Neural cell (in vitro differentiated cells): Measurements from ENCODE around the gene ALAS1. TPM values are rescaled to one million over a fixed set of nuclear protein-coding genes. Genes with fewer than 3 reads are reported as not detected.

Experiments
- H2AFZ ChIP-seq: fragments of 200-600, 300-800 bp; sonication (generic), shearing (Covaris generic); 2 replicates; pipeline ENCODE4 v1.6.0; 2014; ENCODE audit warnings: low read depth, mild to moderate bottlenecking, antibody characterized with exemption, low read length, moderate library complexity
- H3F3A ChIP-seq: fragments of 200-600 bp; shearing (Covaris generic); 2 replicates; pipeline ENCODE4 v1.6.1; 2016; ENCODE audit warnings: mild to moderate bottlenecking, moderate library complexity, mixed read lengths, antibody characterized with exemption, low read length; ENCODE audit not compliant: insufficient read depth, poor library complexity, severe bottlenecking
- H3K27ac ChIP-seq: fragments of 200-600, 300-800 bp; sonication (generic), shearing (Covaris generic); 2 replicates; pipeline ENCODE4 v1.5.1; 2014; ENCODE audit warnings: mild to moderate bottlenecking, low read length, moderate library complexity
- H3K27me3 ChIP-seq: fragments of 300-800, 200-600 bp; sonication (generic), shearing (Covaris generic); 2 replicates; pipeline ENCODE4 v1.6.0; 2014; ENCODE audit warnings: mild to moderate bottlenecking, low read depth, low read length, moderate library complexity; ENCODE audit not compliant: insufficient read depth
- H3K36me3 ChIP-seq: fragments of 300-800, 200-600 bp; sonication (generic), shearing (Covaris generic); 2 replicates; pipeline ENCODE4 v1.5.1; 2014; ENCODE audit warnings: mild to moderate bottlenecking, antibody characterized with exemption, low read length, moderate library complexity; ENCODE audit not compliant: insufficient read depth
- H3K4me2 ChIP-seq: fragments of 300-800, 200-600 bp; sonication (generic), shearing (Covaris generic); 2 replicates; pipeline ENCODE4 v1.6.0; 2014; ENCODE audit warnings: mild to moderate bottlenecking, low read length
- H3K4me3 ChIP-seq: fragments of 300-800, 200-600 bp; sonication (generic), shearing (Covaris generic); 2 replicates; pipeline ENCODE4 v1.5.1; 2014; ENCODE audit warnings: mild to moderate bottlenecking, low read length, moderate library complexity
- H3K79me2 ChIP-seq: fragments of 200-600 bp; shearing (Covaris generic); replicated peaks from 2 replicates; pipeline ENCODE4 v1.6.0; 2014; ENCODE audit warnings: mild to moderate bottlenecking, low read length, moderate library complexity; ENCODE audit not compliant: insufficient read depth
- H3K9ac ChIP-seq: fragments of 300-800, 200-600 bp; sonication (generic), shearing (Covaris generic); 2 replicates; pipeline ENCODE4 v1.6.1; 2016; ENCODE audit warnings: mild to moderate bottlenecking, low read length, mixed read lengths
- H3K9me2 ChIP-seq: fragments of 200-600 bp; shearing (Covaris generic); 2 replicates; pipeline ENCODE4 v1.6.1; 2016; ENCODE audit warnings: mild to moderate bottlenecking, low read length, mixed read lengths; ENCODE audit not compliant: insufficient read depth
- H3K9me3 ChIP-seq: fragments of 200-600, 300-800 bp; sonication (generic), shearing (Covaris generic); 2 replicates; pipeline ENCODE4 v1.6.1; 2016; ENCODE audit warnings: mild to moderate bottlenecking, mixed run types, low read length, moderate library complexity, mixed read lengths
- H4K20me1 ChIP-seq: fragments of 200-600 bp; shearing (Covaris generic); 2 replicates; pipeline ENCODE4 v1.6.1; 2016; ENCODE audit warnings: mild to moderate bottlenecking, mixed run types; ENCODE audit not compliant: insufficient read depth
- CTCF ChIP-seq: fragments of 450-650 bp; IDR thresholded peaks from 2 replicates; pipeline ENCODE4 v1.5.1; 2014; ENCODE audit warnings: antibody characterized with exemption, mild to moderate bottlenecking, moderate library complexity; ENCODE audit not compliant: poor library complexity, severe bottlenecking
- EP300 ChIP-seq: fragments of 450-650 bp; conservative IDR thresholded peaks from 2 replicates; pipeline ENCODE4 v1.6.1; 2014; ENCODE audit warnings: antibody characterized with exemption, mild to moderate bottlenecking, moderate library complexity; ENCODE audit not compliant: poor library complexity, severe bottlenecking
- EZH2 ChIP-seq: fragments of 200-600, 300-800 bp; shearing (Covaris generic), sonication (generic); IDR thresholded peaks from 2 replicates; pipeline ENCODE4 v1.6.1; 2014; ENCODE audit warnings: antibody characterized with exemption, low read length, borderline replicate concordance, mild to moderate bottlenecking; ENCODE audit not compliant: insufficient read depth, poor library complexity, severe bottlenecking
- MXI1 ChIP-seq: fragments of 450-650 bp; conservative IDR thresholded peaks from 2 replicates; pipeline ENCODE4 v1.6.1; 2014; ENCODE audit warnings: antibody characterized with exemption, mild to moderate bottlenecking; ENCODE audit not compliant: poor library complexity, severe bottlenecking
- POLR2AphosphoS5 ChIP-seq: IDR thresholded peaks from 2 replicates; pipeline ENCODE4 v1.6.1; 2012
- RAD21 ChIP-seq: fragments of 450-650 bp; conservative IDR thresholded peaks from 2 replicates; pipeline ENCODE4 v1.6.1; 2014; ENCODE audit warnings: antibody characterized with exemption, mild to moderate bottlenecking, moderate library complexity
- REST ChIP-seq: IDR thresholded peaks from 2 replicates; pipeline ENCODE4 v1.6.1; 2012; ENCODE audit warnings: borderline replicate concordance
- SMC3 ChIP-seq: fragments of 450-650 bp; conservative IDR thresholded peaks from 2 replicates; pipeline ENCODE4 v1.6.1; 2014; ENCODE audit warnings: antibody characterized with exemption, mild to moderate bottlenecking, moderate library complexity; ENCODE audit not compliant: poor library complexity
- TAF1 ChIP-seq: IDR thresholded peaks from 2 replicates; pipeline ENCODE4 v1.6.1; 2012; ENCODE audit warnings: low read depth
- polyA plus RNA-seq: library from polyadenylated mRNA; depleted of rRNA; stranded (reverse); fragments of >200 nt; gene quantifications from 2 replicates; pipeline ENCODE4 v1.2.3, GENCODE V29; 2014

Gene ALAS1
- polyA plus RNA-seq, 1 donor from 2014 or later = 66.0 TPM

- H3K4me3 ChIP-seq = no peak overlapping the region
- H2AFZ ChIP-seq = no peak overlapping the region
- H3K9ac ChIP-seq = no peak overlapping the region
- H3K9me2 ChIP-seq = no peaks in the 10 kb centered on the region
- H3K79me2 ChIP-seq = peaks cover 1% of the 10 kb centered on the region
- H3K27me3 ChIP-seq = no peaks in the 10 kb centered on the region
- TF ChIP-seq EP300 = no peak
- no peak for TF ChIP-seq EZH2
- no peak for TF ChIP-seq RAD21
- no peak for TF ChIP-seq POLR2AphosphoS5
- no peak for TF ChIP-seq SMC3
- TF ChIP-seq REST = no peak
- TF ChIP-seq MXI1 = no peak
- no peak for TF ChIP-seq TAF1
- TF ChIP-seq CTCF = no peak
- no peaks in the 10 kb centered on the region for H3K36me3 ChIP-seq
- H3K4me2 ChIP-seq = no peak overlapping the region
- H3K27ac ChIP-seq = no peak overlapping the region
- no peaks in the 10 kb centered on the region for H4K20me1 ChIP-seq
- no peaks in the 10 kb centered on the region for H3F3A ChIP-seq
- no peaks in the 10 kb centered on the region for H3K9me3 ChIP-seq
These were observed 4.9 kb upstream of the ALAS1 start for GRCh38 chr3:52193065-52193464.

GRCh38 chr3:52194485-52195290, 3.3 kb upstream of the ALAS1 start:
- Histone ChIP-seq H2AFZ (no peak overlapping the region), H3K27me3 (no peaks in the 10 kb centered on the region), H3K9me2 (no peaks in the 10 kb centered on the region), H3K36me3 (no peaks in the 10 kb centered on the region), H3K4me2 (no peak overlapping the region), H3K27ac (no peak overlapping the region), H3F3A (no peaks in the 10 kb centered on the region), H3K9me3 (no peaks in the 10 kb centered on the region), H3K4me3 (no peak overlapping the region), H3K79me2 (peaks cover 15% of the 10 kb centered on the region), H3K9ac (no peak overlapping the region), H4K20me1 (no peaks in the 10 kb centered on the region)
- TF ChIP-seq TAF1 = no peak
- TF ChIP-seq EP300 = no peak
- no peak for TF ChIP-seq REST
- no peak for TF ChIP-seq SMC3
- no peak for TF ChIP-seq RAD21
- no peak for TF ChIP-seq EZH2
- TF ChIP-seq MXI1 = no peak
- no peak for TF ChIP-seq CTCF
- TF ChIP-seq POLR2AphosphoS5 = no peak
